PFSK-1 (cell line): ENCODE measurements around the gene OR4K2. TPM values are rescaled to one million over a fixed set of nuclear protein-coding genes. Genes with fewer than 3 reads are reported as not detected.

Source experiments
- FOXP2 ChIP-seq: optimal IDR thresholded peaks from 2 replicates; pipeline ENCODE3; 2011; ENCODE audit warnings: borderline replicate concordance, control low read depth, inconsistent platforms; ENCODE audit not compliant: insufficient read depth; ENCODE audit errors: extremely low read length, extremely low read depth
- POLR2AphosphoS5 ChIP-seq: IDR thresholded peaks from 2 replicates; pipeline ENCODE4 v1.6.1; 2012; ENCODE audit warnings: low read depth, mild to moderate bottlenecking, control low read depth, low read length, moderate library complexity
- SIN3A ChIP-seq: IDR thresholded peaks from 2 replicates; pipeline ENCODE4 v1.6.1; 2012; ENCODE audit warnings: mild to moderate bottlenecking, low read length, moderate library complexity, borderline replicate concordance; ENCODE audit not compliant: insufficient read depth
- TAF1 ChIP-seq: IDR thresholded peaks from 2 replicates; pipeline ENCODE4 v1.6.1; 2012; ENCODE audit warnings: low read length, control low read depth, borderline replicate concordance; ENCODE audit not compliant: insufficient read depth
- polyA plus RNA-seq: library from polyadenylated mRNA; unstranded; fragments of >200 nt; gene quantifications from one replicate; pipeline ENCODE4 v1.2.1, GENCODE V29; 2012; ENCODE audit warnings: low read depth, missing spikeins; ENCODE audit not compliant: insufficient read length
- TF ChIP-seq, protein P1 (sequence below), 2 experiments: IDR thresholded peaks; 2 replicates each; pipeline versions ENCODE4 v1.6.1 to v1.8.0; 2011 to 2012; ENCODE audit warnings: low read depth in 2 of 2, low read length in 2 of 2, control low read depth in 1 of 2, inconsistent platforms in 1 of 2, mild to moderate bottlenecking in 1 of 2, moderate library complexity in 1 of 2; ENCODE audit not compliant: insufficient read depth in 1 of 2

OR4K2 gene, protein sequence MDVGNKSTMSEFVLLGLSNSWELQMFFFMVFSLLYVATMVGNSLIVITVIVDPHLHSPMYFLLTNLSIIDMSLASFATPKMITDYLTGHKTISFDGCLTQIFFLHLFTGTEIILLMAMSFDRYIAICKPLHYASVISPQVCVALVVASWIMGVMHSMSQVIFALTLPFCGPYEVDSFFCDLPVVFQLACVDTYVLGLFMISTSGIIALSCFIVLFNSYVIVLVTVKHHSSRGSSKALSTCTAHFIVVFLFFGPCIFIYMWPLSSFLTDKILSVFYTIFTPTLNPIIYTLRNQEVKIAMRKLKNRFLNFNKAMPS
- polyA plus RNA-seq = not detected

DNA sequence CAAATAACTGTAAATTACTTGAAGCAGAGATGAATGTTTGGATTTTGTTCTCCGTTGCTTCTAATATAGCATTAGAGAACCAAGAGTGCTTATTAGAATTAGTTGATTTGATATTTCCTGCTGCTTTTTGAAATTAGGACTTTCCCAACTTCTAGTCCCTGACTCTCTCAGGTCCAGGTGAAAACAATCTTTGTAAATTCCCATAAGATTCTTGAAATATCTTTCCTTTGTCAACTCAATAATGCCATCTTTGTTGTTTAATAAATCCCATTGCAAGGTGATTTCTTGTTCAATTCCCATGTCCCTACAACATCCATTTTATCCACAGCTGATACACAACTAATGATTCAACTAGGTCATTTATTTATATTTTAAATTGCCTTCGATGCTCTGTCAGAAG, at the start of gene OR4K2:
Gene OR4K2, plus strand, starts transcription at position 301 of the 400 bp plus-strand sequence. CDS start 1,126 bp downstream, outside the sequence.
- TF ChIP-seq, protein P1, sequence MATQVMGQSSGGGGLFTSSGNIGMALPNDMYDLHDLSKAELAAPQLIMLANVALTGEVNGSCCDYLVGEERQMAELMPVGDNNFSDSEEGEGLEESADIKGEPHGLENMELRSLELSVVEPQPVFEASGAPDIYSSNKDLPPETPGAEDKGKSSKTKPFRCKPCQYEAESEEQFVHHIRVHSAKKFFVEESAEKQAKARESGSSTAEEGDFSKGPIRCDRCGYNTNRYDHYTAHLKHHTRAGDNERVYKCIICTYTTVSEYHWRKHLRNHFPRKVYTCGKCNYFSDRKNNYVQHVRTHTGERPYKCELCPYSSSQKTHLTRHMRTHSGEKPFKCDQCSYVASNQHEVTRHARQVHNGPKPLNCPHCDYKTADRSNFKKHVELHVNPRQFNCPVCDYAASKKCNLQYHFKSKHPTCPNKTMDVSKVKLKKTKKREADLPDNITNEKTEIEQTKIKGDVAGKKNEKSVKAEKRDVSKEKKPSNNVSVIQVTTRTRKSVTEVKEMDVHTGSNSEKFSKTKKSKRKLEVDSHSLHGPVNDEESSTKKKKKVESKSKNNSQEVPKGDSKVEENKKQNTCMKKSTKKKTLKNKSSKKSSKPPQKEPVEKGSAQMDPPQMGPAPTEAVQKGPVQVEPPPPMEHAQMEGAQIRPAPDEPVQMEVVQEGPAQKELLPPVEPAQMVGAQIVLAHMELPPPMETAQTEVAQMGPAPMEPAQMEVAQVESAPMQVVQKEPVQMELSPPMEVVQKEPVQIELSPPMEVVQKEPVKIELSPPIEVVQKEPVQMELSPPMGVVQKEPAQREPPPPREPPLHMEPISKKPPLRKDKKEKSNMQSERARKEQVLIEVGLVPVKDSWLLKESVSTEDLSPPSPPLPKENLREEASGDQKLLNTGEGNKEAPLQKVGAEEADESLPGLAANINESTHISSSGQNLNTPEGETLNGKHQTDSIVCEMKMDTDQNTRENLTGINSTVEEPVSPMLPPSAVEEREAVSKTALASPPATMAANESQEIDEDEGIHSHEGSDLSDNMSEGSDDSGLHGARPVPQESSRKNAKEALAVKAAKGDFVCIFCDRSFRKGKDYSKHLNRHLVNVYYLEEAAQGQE (IDR thresholded peaks at IDR 0.05; ENCODE audit: insufficient read depth in 1 of 2, low read depth in 2 of 2, low read length in 2 of 2) = no peak
- no peak for TF ChIP-seq POLR2AphosphoS5
- no peak for TF ChIP-seq FOXP2
- TF ChIP-seq SIN3A = no peak
- no peak for TF ChIP-seq TAF1

DNA sequence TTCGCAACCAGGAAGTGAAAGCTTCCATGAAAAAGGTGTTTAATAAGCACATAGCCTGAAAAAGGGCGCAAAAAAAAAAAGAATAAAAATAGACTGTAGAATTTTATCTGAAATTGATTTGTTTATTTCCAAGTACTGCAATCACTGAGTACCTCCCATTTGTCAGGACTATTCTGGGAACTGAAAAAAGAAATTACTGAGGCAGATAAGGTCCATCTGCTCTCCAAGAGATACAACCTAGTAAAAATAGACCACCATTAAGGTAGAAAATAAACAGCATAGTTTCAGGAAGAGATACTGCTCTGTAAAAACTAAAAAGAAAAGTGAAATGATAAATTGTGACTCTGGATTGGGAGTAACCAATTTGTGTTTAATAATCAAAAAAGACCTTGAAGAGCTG, 46.6 kb upstream of the OR4K2 start:
- TF ChIP-seq, protein P1 (IDR thresholded peaks at IDR 0.05; ENCODE audit: insufficient read depth in 1 of 2, low read depth in 2 of 2, low read length in 2 of 2) = no peak
- TF ChIP-seq FOXP2 (no peak), TAF1 (no peak), POLR2AphosphoS5 (no peak), SIN3A (no peak)

DNA sequence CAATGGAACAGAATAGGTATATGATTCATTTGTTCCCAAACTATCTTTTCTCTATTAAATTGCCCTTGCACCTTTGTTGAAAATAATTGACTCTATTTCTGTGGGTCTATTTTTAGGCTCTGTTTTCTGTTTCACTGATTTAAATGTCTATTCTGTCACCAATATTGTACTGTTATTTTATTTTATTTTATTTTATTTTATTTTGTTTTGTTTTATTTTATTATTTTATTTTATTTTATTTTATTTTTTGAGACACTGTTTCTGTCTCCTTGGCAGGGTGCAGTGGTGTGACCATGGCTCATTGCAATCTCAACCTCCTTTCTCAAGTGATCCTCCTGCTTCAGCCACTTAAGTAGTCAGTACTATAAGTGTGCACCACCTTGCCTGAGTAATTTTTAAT, 36.5 kb upstream of the OR4K2 start:
- TF ChIP-seq FOXP2 = no peak
- no peak for TF ChIP-seq POLR2AphosphoS5
- TF ChIP-seq, protein P1 (IDR thresholded peaks at IDR 0.05; ENCODE audit: insufficient read depth in 1 of 2, low read depth in 2 of 2, low read length in 2 of 2) = no peak
- no peak for TF ChIP-seq TAF1
- TF ChIP-seq SIN3A = no peak

DNA sequence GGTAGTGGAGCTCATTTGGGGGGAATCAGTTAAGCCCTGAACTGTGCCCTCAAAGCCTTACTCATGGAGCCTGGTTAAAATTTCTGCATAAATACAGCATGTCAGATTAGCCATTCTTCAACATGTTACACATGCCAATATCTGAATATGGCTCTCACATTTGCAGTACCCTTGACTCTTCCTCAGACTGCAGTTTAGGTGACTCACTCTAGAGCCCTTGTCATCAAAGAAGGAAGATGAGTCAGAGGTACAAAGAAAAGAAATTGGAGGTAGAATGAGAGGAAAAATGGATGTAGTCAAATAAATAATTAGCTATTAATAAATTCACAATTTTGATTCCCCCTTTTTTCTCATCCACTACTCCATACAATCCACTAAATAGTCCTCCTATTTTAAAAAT, 23.6 kb upstream of the OR4K2 start:
- no peak for TF ChIP-seq TAF1
- no peak for TF ChIP-seq FOXP2
- TF ChIP-seq, protein P1 (IDR thresholded peaks at IDR 0.05; ENCODE audit: insufficient read depth in 1 of 2, low read depth in 2 of 2, low read length in 2 of 2) = no peak
- TF ChIP-seq POLR2AphosphoS5 = no peak
- no peak for TF ChIP-seq SIN3A

DNA sequence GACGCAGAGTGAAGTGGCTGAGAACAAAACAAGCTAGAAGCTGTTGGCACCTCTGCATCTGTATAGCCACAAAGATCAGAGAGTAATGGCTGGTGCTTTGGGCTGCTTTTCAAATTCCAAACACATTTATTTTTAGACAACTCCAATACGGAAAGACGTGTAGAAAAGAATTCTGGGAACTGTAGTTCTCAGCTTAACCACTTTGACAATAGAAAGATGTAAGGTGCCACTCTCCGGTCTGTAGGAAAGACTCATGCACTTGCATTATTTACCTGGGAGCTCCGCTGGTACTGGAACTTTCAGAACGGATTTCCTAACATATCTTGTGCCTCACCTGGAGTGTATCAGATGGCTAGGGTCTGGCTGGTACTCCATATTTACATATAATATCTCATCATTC, 1.8 kb upstream of the OR4K2 start:
- TF ChIP-seq, protein P1 (IDR thresholded peaks at IDR 0.05; ENCODE audit: insufficient read depth in 1 of 2, low read depth in 2 of 2, low read length in 2 of 2) = no peak
- TF ChIP-seq FOXP2 = no peak
- no peak for TF ChIP-seq SIN3A
- TF ChIP-seq TAF1 = no peak
- no peak for TF ChIP-seq POLR2AphosphoS5
